ENCODE results near the gene RRAGB.

Gene RRAGB

DNA sequence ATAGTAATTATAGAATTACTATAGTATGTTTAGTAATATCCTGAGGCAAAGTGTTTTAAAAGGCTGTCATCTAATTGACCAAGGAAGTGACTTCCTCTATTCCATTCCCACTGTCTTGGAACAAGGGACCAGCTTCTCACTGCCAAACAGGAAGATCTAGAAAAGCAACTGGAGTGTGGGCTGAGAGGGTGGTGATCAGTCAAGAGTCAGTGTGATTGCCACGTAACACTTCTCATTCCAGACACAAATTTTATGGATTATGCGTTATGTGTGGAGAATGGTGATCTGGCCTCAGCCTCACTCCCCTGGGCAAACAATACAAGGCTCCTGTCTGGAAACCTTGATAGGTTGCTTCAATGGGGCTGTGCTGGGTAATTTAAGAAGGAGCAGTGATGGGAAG, 60.0 kb downstream of the RRAGB start:
- no peaks in the 10 kb centered on the region for H3K36me3 ChIP-seq (replicated peaks)
- in situ Hi-C loops (cut with HindIII; ENCODE audit: low pct_ligation_motif_present, low sequenced_read_pairs): no loop called here
- no peak overlapping the region for H3K27ac ChIP-seq
- H3K4me3 ChIP-seq (ENCODE audit: low read depth, low read length): no peak overlapping the region
- no peak for DNase-seq
- no peaks in the 10 kb centered on the region for H3K27me3 ChIP-seq (replicated peaks)
- TF ChIP-seq, protein P1, sequence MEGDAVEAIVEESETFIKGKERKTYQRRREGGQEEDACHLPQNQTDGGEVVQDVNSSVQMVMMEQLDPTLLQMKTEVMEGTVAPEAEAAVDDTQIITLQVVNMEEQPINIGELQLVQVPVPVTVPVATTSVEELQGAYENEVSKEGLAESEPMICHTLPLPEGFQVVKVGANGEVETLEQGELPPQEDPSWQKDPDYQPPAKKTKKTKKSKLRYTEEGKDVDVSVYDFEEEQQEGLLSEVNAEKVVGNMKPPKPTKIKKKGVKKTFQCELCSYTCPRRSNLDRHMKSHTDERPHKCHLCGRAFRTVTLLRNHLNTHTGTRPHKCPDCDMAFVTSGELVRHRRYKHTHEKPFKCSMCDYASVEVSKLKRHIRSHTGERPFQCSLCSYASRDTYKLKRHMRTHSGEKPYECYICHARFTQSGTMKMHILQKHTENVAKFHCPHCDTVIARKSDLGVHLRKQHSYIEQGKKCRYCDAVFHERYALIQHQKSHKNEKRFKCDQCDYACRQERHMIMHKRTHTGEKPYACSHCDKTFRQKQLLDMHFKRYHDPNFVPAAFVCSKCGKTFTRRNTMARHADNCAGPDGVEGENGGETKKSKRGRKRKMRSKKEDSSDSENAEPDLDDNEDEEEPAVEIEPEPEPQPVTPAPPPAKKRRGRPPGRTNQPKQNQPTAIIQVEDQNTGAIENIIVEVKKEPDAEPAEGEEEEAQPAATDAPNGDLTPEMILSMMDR (IDR thresholded peaks at IDR 0.05; ENCODE audit: low read depth, low read length, missing control alignments): no peak

DNA sequence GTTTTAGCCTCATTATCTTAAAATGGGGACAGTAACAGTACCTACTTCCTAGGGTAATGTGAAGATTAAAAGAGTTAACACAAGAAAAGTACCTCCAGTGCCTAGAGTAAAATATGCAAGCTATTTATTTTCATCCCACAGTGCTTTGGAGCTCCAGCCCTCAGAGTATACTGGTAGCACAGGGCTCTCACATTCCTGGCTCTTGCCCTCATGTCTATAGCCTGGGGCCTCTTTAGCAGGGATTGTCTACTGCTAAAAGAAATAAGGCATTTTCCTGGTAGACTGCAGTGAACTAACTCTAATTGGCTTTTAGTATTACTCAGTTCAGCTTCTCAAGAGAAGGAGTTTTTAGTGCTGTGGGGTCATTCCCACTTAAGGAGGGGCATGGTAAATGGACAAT, 60.8 kb downstream of the RRAGB start:
- Histone ChIP-seq H3K36me3 (replicated peaks) (no peaks in the 10 kb centered on the region), H3K4me3 (ENCODE audit: low read depth, low read length) (no peak overlapping the region), H3K27ac (no peak overlapping the region), H3K27me3 (replicated peaks) (no peaks in the 10 kb centered on the region)
- in situ Hi-C loops (cut with HindIII; ENCODE audit: low pct_ligation_motif_present, low sequenced_read_pairs): no loop called here
- no peak for DNase-seq
- TF ChIP-seq, protein P1 (IDR thresholded peaks at IDR 0.05; ENCODE audit: low read depth, low read length, missing control alignments): no peak

DNA sequence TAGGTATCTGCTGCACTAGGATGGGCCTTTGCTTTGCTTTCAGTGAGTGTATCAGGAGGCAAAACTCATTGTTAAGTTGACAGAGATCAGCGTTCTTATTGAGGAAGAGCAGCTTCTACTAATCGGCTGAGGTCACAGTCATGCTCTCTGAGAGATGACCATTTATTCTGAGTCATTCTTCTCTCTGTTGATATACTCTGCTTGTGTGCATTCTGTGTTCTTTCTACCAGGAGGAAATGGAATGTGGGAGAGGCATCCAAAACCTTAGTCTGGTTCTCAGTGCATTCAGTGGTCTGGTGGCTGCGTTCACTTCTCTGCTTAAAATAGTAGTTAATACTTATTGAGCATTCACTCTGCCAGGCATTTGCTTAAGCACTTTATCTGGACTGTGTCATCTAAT, 66.2 kb downstream of the RRAGB start:
- no peak for DNase-seq
- in situ Hi-C loops (cut with HindIII; ENCODE audit: low pct_ligation_motif_present, low sequenced_read_pairs): no loop called here

DNA sequence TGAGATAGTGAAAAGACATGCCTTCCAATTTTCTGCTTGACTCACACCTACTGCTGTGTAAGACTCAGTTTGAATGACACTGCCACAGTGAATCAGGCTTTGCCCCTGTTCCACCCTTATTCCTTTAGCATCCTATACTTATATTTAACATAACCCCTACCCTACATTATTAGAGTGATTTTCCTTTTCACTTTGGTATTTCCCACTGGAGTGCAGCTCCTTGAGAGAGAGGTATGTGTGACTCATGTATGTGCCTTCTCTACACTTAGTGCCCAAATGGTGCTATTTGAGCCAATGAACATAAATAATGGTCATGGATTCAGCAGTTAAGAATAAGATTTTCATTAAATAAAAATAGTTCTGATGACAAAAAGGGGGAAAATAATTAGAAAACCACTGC, 69.5 kb downstream of the RRAGB start:
- TF ChIP-seq, protein P1 (IDR thresholded peaks at IDR 0.05; ENCODE audit: low read depth, low read length, missing control alignments): no peak
- Histone ChIP-seq H3K27ac (no peak overlapping the region), H3K36me3 (replicated peaks) (no peaks in the 10 kb centered on the region), H3K4me3 (ENCODE audit: low read depth, low read length) (no peak overlapping the region), H3K27me3 (replicated peaks) (no peaks in the 10 kb centered on the region)
- in situ Hi-C loops (cut with HindIII; ENCODE audit: low pct_ligation_motif_present, low sequenced_read_pairs): no loop called here
- DNase-seq: no peak

More for the DNA sequence above, 66.2 kb downstream of the RRAGB start:
- Histone ChIP-seq H3K27ac (no peak overlapping the region), H3K36me3 (replicated peaks) (no peaks in the 10 kb centered on the region), H3K27me3 (replicated peaks) (no peaks in the 10 kb centered on the region), H3K4me3 (ENCODE audit: low read depth, low read length) (no peak overlapping the region)
- TF ChIP-seq, protein P1 (IDR thresholded peaks at IDR 0.05; ENCODE audit: low read depth, low read length, missing control alignments): no peak

DNA sequence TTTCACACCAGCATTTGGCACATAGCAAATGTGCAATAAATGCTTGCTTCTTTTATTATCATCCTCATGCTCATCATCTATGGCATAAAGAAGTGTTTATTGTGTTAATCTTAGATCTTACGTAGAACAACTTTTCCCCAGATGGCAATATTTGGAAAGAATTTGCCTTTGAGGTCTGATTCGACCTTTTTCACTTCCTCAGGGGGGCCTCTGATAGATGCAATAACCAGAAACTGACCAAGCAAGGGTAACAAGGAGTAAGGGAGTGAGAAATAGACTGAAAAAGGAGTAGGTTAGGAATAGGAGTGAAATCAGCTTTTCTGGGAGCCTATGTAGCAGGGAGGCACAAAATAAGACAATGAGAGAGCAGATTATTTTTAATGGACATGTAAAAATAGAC, 70.2 kb downstream of the RRAGB start:
- no peaks in the 10 kb centered on the region for H3K27me3 ChIP-seq (replicated peaks)
- no peak overlapping the region for H3K27ac ChIP-seq
- DNase-seq: no peak
- no peak overlapping the region for H3K4me3 ChIP-seq (ENCODE audit: low read depth, low read length)
- in situ Hi-C loops (cut with HindIII; ENCODE audit: low pct_ligation_motif_present, low sequenced_read_pairs): no loop called here
- H3K36me3 ChIP-seq (replicated peaks): no peaks in the 10 kb centered on the region
- TF ChIP-seq, protein P1 (IDR thresholded peaks at IDR 0.05; ENCODE audit: low read depth, low read length, missing control alignments): no peak

DNA sequence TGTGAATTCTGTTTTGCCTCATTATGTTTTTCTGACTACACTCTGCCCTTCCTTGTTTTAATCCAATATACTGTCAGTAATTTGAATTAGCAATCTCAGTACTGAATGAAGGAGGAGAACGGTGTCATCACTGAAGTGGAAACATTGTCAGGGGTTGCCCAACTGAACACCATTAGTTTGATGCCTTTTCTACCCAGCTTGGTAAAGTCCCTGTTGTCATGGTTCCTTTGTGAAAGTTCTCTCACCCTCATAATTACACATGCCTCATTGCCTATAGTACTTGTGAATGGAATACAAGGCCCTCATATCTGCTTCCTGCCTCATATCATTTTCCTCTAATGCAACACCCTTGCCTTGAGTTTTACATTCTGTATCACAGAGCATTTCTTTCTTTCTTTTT, 76.9 kb downstream of the RRAGB start:
- in situ Hi-C loops (cut with HindIII; ENCODE audit: low pct_ligation_motif_present, low sequenced_read_pairs): no loop called here
- H3K36me3 ChIP-seq (replicated peaks): no peaks in the 10 kb centered on the region
- H3K4me3 ChIP-seq (ENCODE audit: low read depth, low read length): no peak overlapping the region
- TF ChIP-seq, protein P1 (IDR thresholded peaks at IDR 0.05; ENCODE audit: low read depth, low read length, missing control alignments): no peak
- H3K27me3 ChIP-seq (replicated peaks): no peaks in the 10 kb centered on the region
- H3K27ac ChIP-seq: no peak overlapping the region
- DNase-seq: no peak
